BE2C (cell line): Measurements from ENCODE around the gene HELT. TPM values are rescaled to one million over a fixed set of nuclear protein-coding genes. Genes with fewer than 3 reads are reported as not detected.
"Not testable (repeated sequence)": the region's sequence is repeated elsewhere in the genome, so short reads cannot be mapped to it uniquely, and the experiment has no call there.

Experiments used
- DNase-seq: peaks from one replicate; pipeline ENCODE4 v3.0.0-alpha.2; 2020
- H3K27me3 ChIP-seq: fragments of 250-450 bp; sonication (Bioruptor Pico); 2 replicates; pipeline ENCODE4 v1.5.1; 2020; ENCODE audit warnings: mild to moderate bottlenecking
- H3K36me3 ChIP-seq: fragments of 250-450 bp; sonication (Bioruptor Pico); 2 replicates; pipeline ENCODE4 v1.5.1; 2020; ENCODE audit warnings: mild to moderate bottlenecking
- H3K4me1 ChIP-seq: fragments of 250-450 bp; sonication (Bioruptor Pico); 2 replicates; pipeline ENCODE4 v1.5.1; 2020
- H3K4me3 ChIP-seq: 2 replicates; pipeline ENCODE4 v1.5.1; 2011; ENCODE audit warnings: low read depth, low read length
- H3K9me3 ChIP-seq: fragments of 250-450 bp; sonication (Bioruptor Pico); 2 replicates; pipeline ENCODE4 v1.5.1; 2020
- polyA plus RNA-seq: library from polyadenylated mRNA; unstranded; fragments of >200 nt; gene quantifications from one replicate; pipeline ENCODE4 v1.2.1, GENCODE V29; 2012; ENCODE audit warnings: low read depth, missing spikeins; ENCODE audit not compliant: insufficient read length, insufficient read depth
- TF ChIP-seq, protein P1 (sequence below): IDR thresholded peaks from 2 replicates; pipeline ENCODE4 v1.5.1; 2012; ENCODE audit warnings: mild to moderate bottlenecking, low read depth, low read length

Gene HELT, protein sequence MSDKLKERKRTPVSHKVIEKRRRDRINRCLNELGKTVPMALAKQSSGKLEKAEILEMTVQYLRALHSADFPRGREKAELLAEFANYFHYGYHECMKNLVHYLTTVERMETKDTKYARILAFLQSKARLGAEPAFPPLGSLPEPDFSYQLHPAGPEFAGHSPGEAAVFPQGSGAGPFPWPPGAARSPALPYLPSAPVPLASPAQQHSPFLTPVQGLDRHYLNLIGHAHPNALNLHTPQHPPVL
- polyA plus RNA-seq = not detected

- no peak for DNase-seq
- TF ChIP-seq, protein P1, sequence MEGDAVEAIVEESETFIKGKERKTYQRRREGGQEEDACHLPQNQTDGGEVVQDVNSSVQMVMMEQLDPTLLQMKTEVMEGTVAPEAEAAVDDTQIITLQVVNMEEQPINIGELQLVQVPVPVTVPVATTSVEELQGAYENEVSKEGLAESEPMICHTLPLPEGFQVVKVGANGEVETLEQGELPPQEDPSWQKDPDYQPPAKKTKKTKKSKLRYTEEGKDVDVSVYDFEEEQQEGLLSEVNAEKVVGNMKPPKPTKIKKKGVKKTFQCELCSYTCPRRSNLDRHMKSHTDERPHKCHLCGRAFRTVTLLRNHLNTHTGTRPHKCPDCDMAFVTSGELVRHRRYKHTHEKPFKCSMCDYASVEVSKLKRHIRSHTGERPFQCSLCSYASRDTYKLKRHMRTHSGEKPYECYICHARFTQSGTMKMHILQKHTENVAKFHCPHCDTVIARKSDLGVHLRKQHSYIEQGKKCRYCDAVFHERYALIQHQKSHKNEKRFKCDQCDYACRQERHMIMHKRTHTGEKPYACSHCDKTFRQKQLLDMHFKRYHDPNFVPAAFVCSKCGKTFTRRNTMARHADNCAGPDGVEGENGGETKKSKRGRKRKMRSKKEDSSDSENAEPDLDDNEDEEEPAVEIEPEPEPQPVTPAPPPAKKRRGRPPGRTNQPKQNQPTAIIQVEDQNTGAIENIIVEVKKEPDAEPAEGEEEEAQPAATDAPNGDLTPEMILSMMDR = no peak
- H3K4me3 ChIP-seq = no peak within 1 kb of the TSS
- H3K4me1 ChIP-seq = no peaks in the 10 kb centered on the region
- no peaks in the 10 kb centered on the region for H3K36me3 ChIP-seq
- H3K27me3 ChIP-seq = peaks cover 96% of the 10 kb centered on the region
- no peaks in the 10 kb centered on the region; the same call in 1 of the 2 replicates for H3K9me3 ChIP-seq
These were observed at the start of gene HELT for GRCh38 chr4:185017964-185018772. Gene HELT (plus strand): TSS chr4:185018490. CDS start chr4:185018929, 439 bp downstream.

DNA sequence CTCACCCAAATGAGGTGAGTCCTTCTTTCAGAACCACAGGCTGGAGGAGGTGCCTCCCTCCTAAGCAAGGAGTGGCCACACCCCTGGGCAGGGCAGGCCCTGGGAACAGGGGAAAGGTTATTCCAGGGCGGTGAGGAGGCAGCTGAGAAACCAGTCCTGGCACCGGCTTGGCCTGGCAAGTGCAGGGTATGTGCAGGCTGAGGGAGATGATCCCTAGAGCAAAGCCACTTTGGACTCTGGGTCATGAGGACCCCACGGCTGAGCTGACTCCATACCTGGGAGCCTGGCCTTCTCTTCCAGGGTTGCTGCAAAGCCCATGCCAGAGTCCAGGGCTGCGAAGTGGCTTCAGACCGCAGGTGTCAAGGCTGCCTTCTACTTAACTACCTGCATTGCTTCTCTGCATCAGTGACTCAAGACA, 49.5 kb upstream of the HELT start:
- no peak overlapping the region for H3K4me3 ChIP-seq
- TF ChIP-seq, protein P1 = no peak
- no peaks in the 10 kb centered on the region for H3K27me3 ChIP-seq
- no peak for DNase-seq
- H3K36me3 ChIP-seq = no peaks in the 10 kb centered on the region
- no peaks in the 10 kb centered on the region for H3K4me1 ChIP-seq
- H3K9me3 ChIP-seq = peaks cover 4% of the 10 kb centered on the region; the same call in 1 of the 2 replicates

- Histone ChIP-seq H3K9me3 (peaks cover 4% of the 10 kb centered on the region; the same call in 1 of the 2 replicates), H3K4me1 (no peaks in the 10 kb centered on the region), H3K4me3 (no peak overlapping the region), H3K27me3 (no peaks in the 10 kb centered on the region), H3K36me3 (no peaks in the 10 kb centered on the region)
- no peak for DNase-seq
- TF ChIP-seq, protein P1 = no peak
These were observed 48.7 kb upstream of the HELT start for GRCh38 chr4:184969610-184970009.

GRCh38 chr4:184972991-184973390, 45.3 kb upstream of the HELT start:
- H3K4me3 ChIP-seq = no peak overlapping the region
- TF ChIP-seq, protein P1 = no peak
- no peaks in the 10 kb centered on the region for H3K4me1 ChIP-seq
- H3K27me3 ChIP-seq = no peaks in the 10 kb centered on the region
- no peak for DNase-seq
- H3K9me3 ChIP-seq = peaks cover 4% of the 10 kb centered on the region; the same call in 1 of the 2 replicates
- no peaks in the 10 kb centered on the region for H3K36me3 ChIP-seq

DNA sequence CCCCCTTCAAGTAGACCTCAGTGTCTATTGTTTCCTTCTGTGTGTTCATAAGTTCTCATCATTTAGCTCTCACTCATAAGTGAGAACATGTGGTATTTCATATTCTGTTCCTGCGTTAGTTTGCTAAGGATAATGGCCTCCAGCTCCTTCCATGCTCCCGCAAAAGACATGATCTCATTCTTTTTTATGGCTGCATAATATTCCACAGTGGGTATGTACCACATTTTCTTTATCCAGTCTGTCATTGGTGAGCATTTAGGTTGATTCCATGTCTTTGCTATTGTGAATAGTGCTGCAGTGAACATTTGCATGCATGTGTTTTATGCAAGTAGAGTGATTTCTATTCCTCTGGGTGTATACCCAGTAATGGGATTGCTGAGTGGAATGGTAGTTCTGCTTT, 41.9 kb upstream of the HELT start:
- H3K27me3 ChIP-seq, H3K4me3 ChIP-seq, DNase-seq, H3K36me3 ChIP-seq, H3K4me1 ChIP-seq, H3K9me3 ChIP-seq: not testable (repeated sequence)

DNA sequence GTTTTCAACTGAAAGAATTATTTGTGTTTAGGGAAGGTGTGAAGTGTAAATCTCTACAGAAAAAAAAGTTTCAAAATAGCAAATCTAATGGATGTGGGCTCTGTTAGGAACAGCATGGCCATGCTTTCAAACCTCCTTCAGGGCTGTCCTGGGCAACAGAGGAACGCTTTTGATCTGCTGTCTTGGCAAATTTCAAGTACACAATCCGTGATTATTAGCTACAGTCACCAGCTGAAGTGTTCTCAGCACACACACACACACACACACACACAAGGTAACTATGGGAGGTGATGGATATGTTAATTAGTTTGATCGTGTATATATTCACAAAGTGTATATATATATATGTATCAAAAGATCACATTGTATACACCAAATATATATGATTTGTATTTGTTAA, 40.5 kb upstream of the HELT start:
- H3K27me3 ChIP-seq = no peaks in the 10 kb centered on the region
- H3K36me3 ChIP-seq = no peaks in the 10 kb centered on the region
- H3K9me3 ChIP-seq = no peaks in the 10 kb centered on the region
- H3K4me1 ChIP-seq = no peaks in the 10 kb centered on the region
- TF ChIP-seq, protein P1 = no peak
- DNase-seq = no peak
- H3K4me3 ChIP-seq = no peak overlapping the region
